Panc1 (cell line): Measurements from ENCODE around the gene CSPG5. TPM values are rescaled to one million over a fixed set of nuclear protein-coding genes. Genes with fewer than 3 reads are reported as not detected.

Source experiments
- ATAC-seq: fragments of 200-7000 bp; cut with Tn5 transposase; 2 replicates; pipeline ENCODE4 v1.9.1; 2020; ENCODE audit warnings: mild to moderate bottlenecking, moderate library complexity
- BruUV-seq: library from RNA; stranded (reverse); fragments of 400-500 nt; replicated peaks from 2 replicates; lab custom pipeline; 2021; lab: Mats Ljungman, UMichigan
- CTCF ChIA-PET: fragments of 300-600 bp; sonication (Branson Sonifier 250); formaldehyde crosslinking; loops from one replicate; lab custom pipeline; 2022; ENCODE audit warnings: antibody characterized with exemption; lab: Charles Lee
- POLR2A ChIA-PET: fragments of 300-600 bp; sonication (Branson Sonifier 250); formaldehyde crosslinking; loops from one replicate; lab custom pipeline; 2022; ENCODE audit warnings: antibody characterized with exemption; lab: Charles Lee
- DNase-seq: peaks from one replicate; pipeline ENCODE4 v3.0.0-alpha.2; 2010; ENCODE audit warnings: low read depth, low spot score
- H3K27ac ChIP-seq: 2 replicates; pipeline ENCODE4 v1.5.1; 2011; ENCODE audit warnings: mild to moderate bottlenecking, low read length, inconsistent platforms
- H3K27me3 ChIP-seq: fragments of 200-500 bp; sonication (Bioruptor generic); 2 replicates; pipeline ENCODE4 v1.6.0; 2014; ENCODE audit warnings: low read length, inconsistent platforms; ENCODE audit not compliant: control insufficient read depth, insufficient read depth
- H3K36me3 ChIP-seq: fragments of 200-500 bp; sonication (Bioruptor generic); 2 replicates; pipeline ENCODE4 v1.5.1; 2014; ENCODE audit warnings: inconsistent platforms, mild to moderate bottlenecking, low read length, moderate library complexity; ENCODE audit not compliant: control insufficient read depth, insufficient read depth
- H3K4me1 ChIP-seq: 2 replicates; pipeline ENCODE4 v1.5.1; 2011; ENCODE audit warnings: inconsistent platforms, mild to moderate bottlenecking, low read length, moderate library complexity; ENCODE audit not compliant: control insufficient read depth, insufficient read depth
- H3K4me3 ChIP-seq, 2 experiments: 2 replicates each; pipeline ENCODE4 v1.5.1; 2011 to 2012; ENCODE audit warnings: low read depth in 2 of 2, low read length in 2 of 2, mild to moderate bottlenecking in 2 of 2, inconsistent platforms in 1 of 2, moderate library complexity in 1 of 2
- H3K9me3 ChIP-seq: fragments of 200-500 bp; sonication (Bioruptor generic); 2 replicates; pipeline ENCODE4 v1.5.1; 2014; ENCODE audit warnings: low read depth, mild to moderate bottlenecking, inconsistent platforms, low read length, moderate library complexity; ENCODE audit not compliant: control insufficient read depth, insufficient read depth
- CTCF ChIP-seq: fragments of 450-650 bp; IDR thresholded peaks from 2 replicates; pipeline ENCODE4 v1.5.1; 2017; ENCODE audit warnings: mild to moderate bottlenecking
- POLR2AphosphoS5 ChIP-seq: IDR thresholded peaks from 2 replicates; pipeline ENCODE4 v1.6.1; 2012; ENCODE audit warnings: mild to moderate bottlenecking, low read depth, low read length, moderate library complexity
- REST ChIP-seq, 2 experiments: IDR thresholded peaks; 2 replicates each; pipeline ENCODE4 v1.6.1; 2011 to 2012; ENCODE audit warnings: low read depth in 2 of 2, control low read depth in 1 of 2, low read length in 1 of 2, mild to moderate bottlenecking in 1 of 2, moderate library complexity in 1 of 2; ENCODE audit not compliant: insufficient read depth in 1 of 2
- SIN3A ChIP-seq: IDR thresholded peaks from 2 replicates; pipeline ENCODE4 v1.6.1; 2012; ENCODE audit warnings: low read depth, mild to moderate bottlenecking, low read length, moderate library complexity, borderline replicate concordance; ENCODE audit not compliant: insufficient read depth
- TCF7L2 ChIP-seq: IDR thresholded peaks from 2 replicates; pipeline ENCODE4 v1.6.1; 2011; ENCODE audit warnings: mild to moderate bottlenecking, low read depth, low read length, inconsistent platforms
- in situ Hi-C: cut with HindIII; loops from 2 replicates; pipeline ENCODE4 v1.10.0; 2016; ENCODE audit warnings: low sequenced_read_pairs, low pct_unique_long_range_greater_than_20kb
- intact Hi-C: fragments of 100-400 bp; cut with micrococcal nuclease; formaldehyde crosslinking; loops from one replicate; pipeline ENCODE4 v1.10.0; 2022; ENCODE audit not compliant: unreplicated experiment
- total RNA-seq: library from RNA; stranded (reverse); gene quantifications from one replicate; pipeline ENCODE4 v1.2.1, GENCODE V29; 2021; ENCODE audit not compliant: unreplicated experiment

Gene CSPG5
- total RNA-seq, 1 experiment from 2014 or later, result 3.2 TPM

DNA sequence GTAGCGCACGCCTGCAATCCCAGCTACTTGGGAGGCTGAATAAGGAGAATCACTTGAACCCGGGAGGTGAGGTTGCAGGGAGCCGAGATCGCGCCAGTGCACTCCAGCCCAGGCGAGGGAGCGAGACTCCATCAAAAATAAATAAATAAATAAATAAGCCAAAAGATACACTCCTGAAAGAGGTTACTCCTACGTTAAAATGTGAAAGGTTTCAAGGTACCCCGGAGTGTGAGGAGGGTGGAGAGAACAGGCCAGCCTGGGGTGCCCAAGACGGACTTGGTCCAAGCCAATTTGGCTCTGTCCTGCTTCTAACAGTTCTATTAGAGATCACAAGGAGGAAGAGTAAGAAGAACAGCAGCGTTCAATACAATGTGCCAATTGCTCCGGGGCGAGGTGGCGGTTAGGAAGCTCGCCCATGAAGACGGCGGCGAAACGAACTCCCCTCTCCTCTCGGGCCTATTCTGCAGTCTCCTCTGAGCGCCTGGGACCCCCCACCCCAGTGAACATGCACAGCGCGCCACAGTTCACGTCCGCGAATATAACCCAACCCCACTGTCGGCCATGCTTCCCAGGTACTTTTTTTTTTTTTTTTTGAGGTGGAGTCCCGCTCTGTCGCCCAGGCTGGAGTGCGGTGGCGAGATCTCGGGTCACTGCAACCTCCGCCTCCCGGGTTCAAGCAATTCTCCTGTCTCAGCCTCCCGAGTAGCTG lies 66.1 kb downstream of the CSPG5 start:
- CTCF ChIA-PET, result no interaction called here
- DNase-seq, result no peak
- intact Hi-C loops, result no loop called here

More for the DNA sequence above, 66.1 kb downstream of the CSPG5 start:
- no peaks in the 10 kb centered on the region for H3K9me3 ChIP-seq
- H3K4me3 ChIP-seq, result peak overlapping the region; percentile 65 to 79
- peaks cover 7% of the 10 kb centered on the region for H3K4me1 ChIP-seq
- POLR2A ChIA-PET, result interaction anchor here (0.6 kb wide), 1 partner anchor 184 kb away, joined by 6 read pairs; no protein-coding TSS in a partner anchor
- in situ Hi-C loops, result no loop called here
- no peaks in the 10 kb centered on the region for H3K27me3 ChIP-seq
- no peak for ATAC-seq
- H3K27ac ChIP-seq, result peak overlapping the region; percentile 93
- TSS peak; percentile 69 for BruUV-seq
- TF ChIP-seq SIN3A (no peak), CTCF (no peak), POLR2AphosphoS5 (no peak), TCF7L2 (no peak), REST (IDR thresholded peaks at IDR 0.05; ENCODE audit: insufficient read depth in 1 of 2, low read depth in 2 of 2, low read length in 1 of 2) (no peak)
- no peaks in the 10 kb centered on the region; the same call in 1 of the 2 replicates for H3K36me3 ChIP-seq

Other genes starting within 250 kb of the CSPG5 start
- gene PTPN23, start 197.8 kb downstream of the CSPG5 start, total RNA-seq, result 35.7 TPM
- gene SCAP, start 102.9 kb downstream of the CSPG5 start, total RNA-seq, result 49.7 TPM
- gene ELP6, start 65.2 kb downstream of the CSPG5 start, total RNA-seq, result 26.9 TPM
- 84.2 TPM for gene SMARCC1, start 203.0 kb upstream of the CSPG5 start, total RNA-seq
- gene DHX30, start 224.3 kb upstream of the CSPG5 start, total RNA-seq, result 65.1 TPM